Measurements from ENCODE around the gene GFER. TPM values are rescaled to one million over a fixed set of nuclear protein-coding genes. Genes with fewer than 3 reads are reported as not detected.
"Not testable (repeated sequence)": the region's sequence is repeated elsewhere in the genome, so short reads cannot be mapped to it uniquely, and the experiment has no call there.

GFER gene
- total RNA-seq, 1 donor from 2014 or later, result 32.7 TPM

DNA sequence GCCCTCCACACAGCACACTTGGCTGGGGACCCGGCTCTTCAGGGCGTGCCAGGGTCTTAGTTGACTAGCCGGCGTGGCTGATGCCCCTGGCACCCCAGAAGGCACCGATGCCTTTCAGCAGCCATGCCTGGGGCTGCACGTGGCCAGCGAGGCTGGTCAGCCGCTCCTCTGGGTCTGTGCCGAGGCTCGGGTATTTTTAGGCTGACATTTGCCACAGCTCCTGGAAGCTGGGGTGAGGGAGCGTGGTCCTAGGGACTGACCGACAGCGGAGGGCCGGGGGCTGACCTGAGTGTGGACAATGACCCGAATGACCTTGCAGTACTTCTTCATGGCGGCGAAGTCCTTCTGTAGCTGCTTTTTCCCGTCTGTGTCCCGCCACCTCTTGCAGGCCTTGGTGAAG, 33.4 kb upstream of the GFER start:
- Histone ChIP-seq H3K4me3 (ENCODE audit: low read depth, low read length) (no peak overlapping the region), H3K27me3 (ENCODE audit: control insufficient read depth, insufficient read depth, low read length) (peaks cover 2% of the 10 kb centered on the region), H3K36me3 (ENCODE audit: control insufficient read depth, insufficient read depth, low read length) (no peaks in the 10 kb centered on the region)
- no peak for TF ChIP-seq CTCF (IDR thresholded peaks at IDR 0.05; ENCODE audit: insufficient read depth, low read length, poor library complexity, severe bottlenecking)
- DNase-seq (ENCODE audit: low read depth), result no peak

- H3K4me3 ChIP-seq (ENCODE audit: low read depth, low read length), result no peak overlapping the region
- no peak for DNase-seq (ENCODE audit: low read depth)
- H3K27me3 ChIP-seq (ENCODE audit: control insufficient read depth, insufficient read depth, low read length), result no peaks in the 10 kb centered on the region
- H3K36me3 ChIP-seq (ENCODE audit: control insufficient read depth, insufficient read depth, low read length), result no peaks in the 10 kb centered on the region
- TF ChIP-seq CTCF (IDR thresholded peaks at IDR 0.05; ENCODE audit: insufficient read depth, low read length, poor library complexity, severe bottlenecking), result no peak
These were observed 30.3 kb upstream of the GFER start for GRCh38 chr16:1953734-1954133.

GRCh38 chr16:1957434-1958142, 26.4 kb upstream of the GFER start:
- DNase-seq (ENCODE audit: low read depth); H3K27me3 ChIP-seq (ENCODE audit: control insufficient read depth, insufficient read depth, low read length); H3K4me3 ChIP-seq (ENCODE audit: low read depth, low read length); H3K36me3 ChIP-seq (ENCODE audit: control insufficient read depth, insufficient read depth, low read length): not testable (repeated sequence)

DNA sequence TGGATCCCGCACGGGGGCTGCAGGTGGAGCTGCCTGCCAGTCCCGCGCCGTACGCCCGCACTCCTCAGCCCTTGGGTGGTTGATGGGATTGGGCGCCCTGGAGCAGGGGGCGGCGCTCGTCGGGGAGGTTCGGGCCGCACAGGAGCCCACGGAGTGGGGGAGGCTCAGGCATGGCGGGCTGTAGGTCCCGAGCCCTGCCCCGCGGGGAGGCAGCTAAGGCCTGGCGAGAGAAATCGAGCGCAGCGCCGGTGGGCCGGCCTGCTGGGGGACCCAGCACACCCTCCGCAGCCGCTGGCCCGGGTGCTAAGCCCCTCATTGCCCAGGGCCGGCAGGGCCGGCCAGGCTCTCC, 25.9 kb upstream of the GFER start:
- not testable (repeated sequence) for DNase-seq (ENCODE audit: low read depth); H3K27me3 ChIP-seq (ENCODE audit: control insufficient read depth, insufficient read depth, low read length); H3K36me3 ChIP-seq (ENCODE audit: control insufficient read depth, insufficient read depth, low read length); H3K4me3 ChIP-seq (ENCODE audit: low read depth, low read length)

DNA sequence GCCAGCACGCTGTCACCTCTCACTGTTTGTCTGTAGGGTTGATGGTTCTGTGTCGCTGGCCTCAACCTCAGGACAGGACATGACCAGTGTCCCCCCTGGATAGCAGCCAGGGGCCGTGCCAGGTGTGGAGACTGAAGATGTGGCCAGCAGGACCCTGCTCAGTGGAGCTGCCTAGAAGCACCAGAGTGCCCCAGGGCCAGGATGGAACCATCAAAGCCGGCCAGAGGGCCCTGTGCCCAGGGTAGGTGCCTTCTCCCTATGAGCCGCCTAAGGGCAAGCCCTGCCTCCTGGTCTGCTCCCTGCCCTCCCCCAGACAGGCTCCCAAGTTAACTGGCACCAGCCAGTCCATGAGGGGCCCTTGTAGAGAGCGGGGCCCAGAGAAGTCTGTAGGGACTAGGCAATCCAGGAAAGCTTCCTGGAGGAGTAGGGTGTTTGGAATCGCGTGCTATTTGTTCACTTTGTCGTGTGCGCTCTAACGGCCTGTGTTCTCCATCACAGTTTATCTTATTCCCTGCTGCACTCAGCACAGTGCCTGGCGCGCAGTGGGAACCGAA, 25.2 kb upstream of the GFER start:
- Histone ChIP-seq H3K27me3 (ENCODE audit: control insufficient read depth, insufficient read depth, low read length) (no peaks in the 10 kb centered on the region), H3K4me3 (ENCODE audit: low read depth, low read length) (no peak overlapping the region), H3K36me3 (ENCODE audit: control insufficient read depth, insufficient read depth, low read length) (peaks cover under 1% of the 10 kb centered on the region)
- DNase-seq (ENCODE audit: low read depth), result no peak
- no peak for TF ChIP-seq CTCF (IDR thresholded peaks at IDR 0.05; ENCODE audit: insufficient read depth, low read length, poor library complexity, severe bottlenecking)

DNA sequence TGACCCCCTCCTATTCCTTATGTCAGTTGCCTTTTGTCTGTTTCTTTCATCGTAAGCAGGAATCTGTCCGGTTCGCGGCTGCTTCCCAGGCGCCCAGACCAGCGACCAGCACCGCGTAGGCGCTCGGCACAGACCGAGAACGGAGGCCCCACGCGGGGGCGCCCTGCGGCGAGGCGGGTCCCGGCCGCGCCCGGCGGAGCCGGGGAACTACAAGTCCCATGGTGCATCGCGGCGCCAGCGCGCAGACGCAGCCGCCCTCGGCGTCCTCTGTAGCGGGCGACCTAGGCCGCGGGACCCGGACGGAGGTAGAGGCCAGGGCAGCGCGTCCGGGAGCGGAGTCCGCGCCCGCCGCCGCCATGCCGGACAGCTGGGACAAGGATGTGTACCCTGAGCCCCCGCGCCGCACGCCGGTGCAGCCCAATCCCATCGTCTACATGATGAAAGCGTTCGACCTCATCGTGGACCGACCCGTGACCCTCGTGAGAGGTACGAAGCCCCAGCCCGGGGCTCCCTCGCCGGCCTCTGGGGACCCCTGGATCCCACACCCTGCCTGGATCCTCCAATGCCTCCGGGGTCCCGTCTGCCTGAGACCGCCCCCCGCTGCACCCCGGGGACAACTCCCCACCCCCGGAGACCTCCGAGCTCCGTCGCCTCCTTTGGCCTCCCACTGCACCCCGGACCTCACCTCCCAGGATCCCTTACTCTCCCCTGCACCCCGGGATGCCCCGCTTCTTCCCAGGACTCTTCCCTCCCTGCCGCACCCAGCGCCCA, 24.5 kb upstream of the GFER start, which contains the start of gene NDUFB10:
NDUFB10 (plus strand) TSS at position 270 of the 771 bp plus-strand sequence; CDS start at position 357, 87 bp downstream.
- peak; percentile 31 for TF ChIP-seq CTCF (IDR thresholded peaks at IDR 0.05; ENCODE audit: insufficient read depth, low read length, poor library complexity, severe bottlenecking)
- no peak for DNase-seq (ENCODE audit: low read depth)
- Histone ChIP-seq H3K27me3 (ENCODE audit: control insufficient read depth, insufficient read depth, low read length) (no peaks in the 10 kb centered on the region), H3K36me3 (ENCODE audit: control insufficient read depth, insufficient read depth, low read length) (peaks cover 2% of the 10 kb centered on the region), H3K4me3 (ENCODE audit: low read depth, low read length) (peak within 1 kb of the TSS; percentile 95)

Measured in kidney epithelial cell (primary cell).